HL-60 (cell line): ENCODE measurements around the gene GNAQ.

ENCODE experiments used
- DNase-seq, 2 experiments: peaks; one replicate each; pipeline ENCODE4 v3.0.0-alpha.2; 2010 to 2020; ENCODE audit warnings: low read depth in 1 of 2, low spot score in 1 of 2
- H3K27ac ChIP-seq: fragments of 250-450 bp; sonication (Bioruptor Pico); replicated peaks from 2 replicates; pipeline ENCODE4 v1.5.1; 2020; ENCODE audit warnings: mild to moderate bottlenecking, moderate library complexity
- H3K27me3 ChIP-seq: fragments of 250-450 bp; sonication (Bioruptor Pico); 2 replicates; pipeline ENCODE4 v1.5.1; 2021; ENCODE audit warnings: mild to moderate bottlenecking, moderate library complexity; ENCODE audit not compliant: insufficient read depth, poor library complexity, severe bottlenecking
- H3K4me3 ChIP-seq: replicated peaks from 2 replicates; pipeline ENCODE4 v1.5.1; 2011; ENCODE audit warnings: mild to moderate bottlenecking, control low read depth, low read length; ENCODE audit not compliant: insufficient read depth
- CTCF ChIP-seq: IDR thresholded peaks from one replicate; pipeline ENCODE4 v1.5.1; 2011; ENCODE audit warnings: low read length, control low read depth, inconsistent platforms; ENCODE audit not compliant: insufficient read depth
- GABPA ChIP-seq: IDR thresholded peaks from 2 replicates; pipeline ENCODE4 v1.6.1; 2012; ENCODE audit warnings: low read depth
- POLR2AphosphoS5 ChIP-seq: IDR thresholded peaks from 2 replicates; pipeline ENCODE4 v1.6.1; 2012; ENCODE audit warnings: low read depth
- REST ChIP-seq: IDR thresholded peaks from 2 replicates; pipeline ENCODE4 v1.6.1; 2012; ENCODE audit warnings: low read depth; ENCODE audit not compliant: insufficient replicate concordance
- SPI1 ChIP-seq: IDR thresholded peaks from 2 replicates; pipeline ENCODE4 v1.6.1; 2012; ENCODE audit warnings: low read depth, mild to moderate bottlenecking, borderline replicate concordance

GNAQ gene

GRCh38 chr9:78072586-78073199, 41.1 kb upstream of the GNAQ start:
- Histone ChIP-seq H3K4me3 (no peak overlapping the region), H3K27ac (no peak overlapping the region), H3K27me3 (no peaks in the 10 kb centered on the region)
- no peak for TF ChIP-seq CTCF
- TF ChIP-seq REST = no peak
- no peak for TF ChIP-seq POLR2AphosphoS5
- TF ChIP-seq SPI1 = no peak
- TF ChIP-seq GABPA = no peak
- DNase-seq = no peak

GRCh38 chr9:78070521-78070920, 38.9 kb upstream of the GNAQ start:
- H3K27ac ChIP-seq = no peak overlapping the region
- TF ChIP-seq SPI1 (no peak), POLR2AphosphoS5 (no peak), CTCF (no peak), GABPA (no peak), REST (no peak)
- H3K4me3 ChIP-seq = no peak overlapping the region
- no peaks in the 10 kb centered on the region for H3K27me3 ChIP-seq
- DNase-seq = no peak

GRCh38 chr9:78064075-78064474, 32.5 kb upstream of the GNAQ start:
- TF ChIP-seq GABPA (no peak), POLR2AphosphoS5 (no peak), CTCF (no peak), SPI1 (no peak), REST (no peak)
- no peak for DNase-seq
- Histone ChIP-seq H3K27me3 (no peaks in the 10 kb centered on the region), H3K4me3 (no peak overlapping the region), H3K27ac (no peak overlapping the region)
